VCaP (cell line): Measurements from ENCODE around the gene SPOCK3.

Experiments
- H3K27ac ChIP-seq: fragments of 450-650 bp; 2 replicates; pipeline ENCODE4 v1.5.1; 2017
- TF ChIP-seq, protein P1 (sequence below): fragments of 450-650 bp; conservative IDR thresholded peaks from 2 replicates; pipeline ENCODE4 v1.5.1; 2017; ENCODE audit warnings: mild to moderate bottlenecking, moderate library complexity

Gene SPOCK3

DNA sequence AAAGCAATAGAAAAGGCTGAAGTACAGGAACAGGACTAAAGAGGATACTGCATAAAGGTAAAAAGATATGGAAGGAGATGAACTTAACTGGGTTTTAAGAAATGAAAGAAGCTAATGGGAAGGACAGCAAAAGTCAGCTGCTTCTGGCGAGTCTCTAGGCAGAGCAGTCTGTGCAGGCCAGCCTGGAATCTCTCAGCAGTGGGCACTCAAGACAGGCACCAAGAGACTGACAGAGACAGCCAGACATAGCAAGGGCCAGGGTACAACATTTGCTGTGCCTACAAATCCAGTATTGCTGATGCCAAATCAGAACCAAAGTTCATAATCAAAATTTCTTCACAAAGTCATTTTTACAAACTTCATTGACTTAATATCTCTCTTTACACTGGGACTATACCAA lies 62.4 kb downstream of the SPOCK3 start:
- H3K27ac ChIP-seq, result no peak overlapping the region
- TF ChIP-seq, protein P1, sequence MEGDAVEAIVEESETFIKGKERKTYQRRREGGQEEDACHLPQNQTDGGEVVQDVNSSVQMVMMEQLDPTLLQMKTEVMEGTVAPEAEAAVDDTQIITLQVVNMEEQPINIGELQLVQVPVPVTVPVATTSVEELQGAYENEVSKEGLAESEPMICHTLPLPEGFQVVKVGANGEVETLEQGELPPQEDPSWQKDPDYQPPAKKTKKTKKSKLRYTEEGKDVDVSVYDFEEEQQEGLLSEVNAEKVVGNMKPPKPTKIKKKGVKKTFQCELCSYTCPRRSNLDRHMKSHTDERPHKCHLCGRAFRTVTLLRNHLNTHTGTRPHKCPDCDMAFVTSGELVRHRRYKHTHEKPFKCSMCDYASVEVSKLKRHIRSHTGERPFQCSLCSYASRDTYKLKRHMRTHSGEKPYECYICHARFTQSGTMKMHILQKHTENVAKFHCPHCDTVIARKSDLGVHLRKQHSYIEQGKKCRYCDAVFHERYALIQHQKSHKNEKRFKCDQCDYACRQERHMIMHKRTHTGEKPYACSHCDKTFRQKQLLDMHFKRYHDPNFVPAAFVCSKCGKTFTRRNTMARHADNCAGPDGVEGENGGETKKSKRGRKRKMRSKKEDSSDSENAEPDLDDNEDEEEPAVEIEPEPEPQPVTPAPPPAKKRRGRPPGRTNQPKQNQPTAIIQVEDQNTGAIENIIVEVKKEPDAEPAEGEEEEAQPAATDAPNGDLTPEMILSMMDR, result no peak

DNA sequence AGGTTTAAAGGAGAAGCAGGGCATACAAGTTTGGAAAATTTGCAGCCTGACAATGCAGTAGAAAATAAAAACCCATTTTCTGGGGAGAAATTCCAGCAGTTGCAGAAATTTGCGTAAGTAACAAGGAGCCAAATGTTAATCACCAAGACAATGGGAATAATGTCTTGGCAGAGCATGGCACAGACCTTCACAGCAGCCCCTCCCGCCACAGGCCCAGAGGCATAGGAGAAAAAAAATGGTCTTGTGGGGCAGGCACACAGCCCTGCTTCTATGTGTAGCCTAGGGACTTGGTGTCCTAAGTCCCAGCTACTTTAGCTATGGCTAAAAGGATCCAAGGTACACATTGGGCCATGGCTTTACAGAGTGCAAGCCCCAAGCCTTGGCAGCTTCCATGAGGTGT lies 65.7 kb downstream of the SPOCK3 start:
- no peak overlapping the region for H3K27ac ChIP-seq
- TF ChIP-seq, protein P1, result no peak

DNA sequence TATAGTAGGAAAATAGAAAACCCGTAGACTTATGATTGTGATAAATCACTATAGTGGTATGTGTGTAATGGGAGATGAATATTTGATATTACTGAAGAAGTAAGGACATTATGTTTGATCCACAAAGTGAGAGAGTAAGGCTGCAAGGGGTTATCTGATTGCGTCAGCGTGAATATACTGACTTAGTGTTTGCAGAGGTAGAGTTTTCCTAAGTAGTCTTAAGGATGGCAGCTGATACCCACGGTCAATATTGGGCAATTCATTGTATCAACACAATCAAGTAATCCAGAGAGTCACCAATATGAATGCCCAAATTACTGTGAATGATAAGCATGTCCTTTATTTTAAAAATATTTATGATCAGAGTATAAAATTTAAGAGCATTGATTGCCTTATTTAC lies 83.7 kb downstream of the SPOCK3 start:
- H3K27ac ChIP-seq, result no peak overlapping the region
- TF ChIP-seq, protein P1, result no peak

DNA sequence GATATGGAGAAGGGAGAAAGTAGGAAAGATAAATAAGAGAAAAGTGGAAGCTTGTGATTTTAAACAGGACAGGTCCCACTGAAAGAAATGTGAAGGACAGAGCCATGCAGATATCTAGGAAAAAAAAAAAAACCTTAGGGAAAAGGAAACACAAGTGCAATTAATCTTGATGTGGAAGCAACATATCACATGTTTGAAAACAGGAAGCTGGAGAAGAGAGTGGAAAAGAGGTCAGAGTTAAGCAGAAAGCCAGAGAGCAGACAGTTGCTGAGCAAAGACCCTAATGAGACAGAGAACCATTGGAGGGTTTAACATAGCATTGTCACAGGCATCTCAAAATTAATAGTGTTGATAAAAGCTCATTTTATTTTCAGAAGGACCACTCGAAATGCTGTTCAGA lies 89.7 kb downstream of the SPOCK3 start:
- H3K27ac ChIP-seq, result no peak overlapping the region
- TF ChIP-seq, protein P1, result no peak

DNA sequence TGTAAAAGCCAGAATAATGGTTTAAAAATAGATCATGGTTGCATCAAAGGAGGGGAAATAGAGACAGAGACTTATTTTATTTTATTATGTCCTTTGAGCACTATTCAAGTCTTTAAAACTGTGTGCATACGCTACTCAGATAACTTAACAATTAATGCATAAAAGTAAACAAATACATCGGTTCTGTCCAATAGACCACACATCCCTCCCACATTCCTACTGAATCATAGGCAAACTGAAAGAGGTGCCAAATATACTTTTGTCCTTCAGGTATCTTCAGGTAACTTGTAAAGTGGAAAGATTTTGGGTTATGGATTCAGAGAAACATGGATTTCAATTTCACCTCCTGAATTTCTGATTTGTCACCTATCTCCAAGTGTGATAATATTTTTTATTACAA lies 91.3 kb downstream of the SPOCK3 start:
- TF ChIP-seq, protein P1, result no peak

DNA sequence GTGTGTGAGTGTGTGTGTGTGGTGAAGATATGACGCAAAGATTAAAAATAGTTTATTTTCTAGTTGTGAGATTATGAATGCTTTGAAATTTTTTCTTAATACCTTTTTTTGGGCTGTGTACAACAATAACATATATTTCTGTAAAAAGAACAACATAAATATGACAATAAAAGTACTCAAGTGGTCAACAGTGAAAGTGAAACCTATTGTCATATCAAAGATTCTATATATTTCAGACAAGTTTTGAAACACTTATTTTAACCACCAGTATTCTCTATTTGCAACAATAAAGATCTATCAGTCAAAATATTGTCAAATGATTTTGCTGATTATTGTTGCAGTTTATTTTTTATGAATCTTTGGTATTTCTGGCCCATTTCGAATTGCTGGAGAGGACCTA lies 98.0 kb downstream of the SPOCK3 start:
- H3K27ac ChIP-seq, result no peak overlapping the region

More for the DNA sequence above, 91.3 kb downstream of the SPOCK3 start:
- H3K27ac ChIP-seq, result no peak overlapping the region

DNA sequence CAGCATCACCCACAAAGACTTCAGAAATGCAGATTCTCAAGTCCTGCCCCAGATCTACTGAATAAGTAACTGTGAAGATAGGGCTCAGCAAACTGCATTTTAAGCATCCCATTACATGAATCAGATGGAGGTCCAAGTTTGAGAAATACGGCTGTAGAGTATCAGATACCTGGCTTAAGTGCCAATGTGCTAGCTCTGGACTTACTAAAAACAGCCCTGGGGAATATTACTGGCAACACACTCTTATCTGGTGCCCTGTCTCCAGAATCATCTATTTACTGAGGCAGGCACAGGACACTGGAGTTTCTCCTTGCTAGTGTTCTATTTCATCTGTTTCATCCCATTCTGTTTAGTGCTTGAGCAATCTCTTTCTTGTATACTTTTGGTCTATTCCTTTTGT lies 105.1 kb downstream of the SPOCK3 start:
- TF ChIP-seq, protein P1, result no peak

More for the DNA sequence above, 98.0 kb downstream of the SPOCK3 start:
- TF ChIP-seq, protein P1, result no peak

DNA sequence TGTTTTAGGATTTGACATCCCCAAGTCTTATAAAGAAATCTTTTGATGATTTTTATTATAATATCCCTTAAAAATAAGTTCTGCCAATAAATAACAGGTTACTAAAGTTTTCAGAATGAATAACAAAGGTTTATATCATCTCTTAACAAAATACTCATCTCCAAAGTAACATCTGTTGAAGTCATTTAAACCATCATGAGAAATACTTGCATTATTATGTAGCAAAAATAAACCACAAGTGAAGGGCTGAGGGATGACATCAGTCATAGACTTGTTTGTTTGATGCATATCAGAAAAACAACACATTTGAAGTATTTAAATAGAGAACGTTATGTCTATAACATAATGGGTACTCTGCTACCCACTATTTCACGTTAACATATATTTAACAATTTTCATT lies 114.9 kb downstream of the SPOCK3 start:
- TF ChIP-seq, protein P1, result no peak
- H3K27ac ChIP-seq, result no peak overlapping the region

More for the DNA sequence above, 105.1 kb downstream of the SPOCK3 start:
- no peak overlapping the region for H3K27ac ChIP-seq
